HepG2 (cell line): ENCODE results near the gene C13orf42. TPM values are rescaled to one million over a fixed set of nuclear protein-coding genes. Genes with fewer than 3 reads are reported as not detected.

Source experiments
- ATAC-seq: fragments of 200-7000 bp; cut with Tn5 transposase; 3 replicates; pipeline ENCODE4 v1.9.1; 2020; ENCODE audit warnings: mild to moderate bottlenecking, moderate library complexity
- BruUV-seq: library from RNA; stranded (reverse); fragments of 400-500 nt; replicated peaks from 2 replicates; lab custom pipeline; 2021; lab: Mats Ljungman, UMichigan
- CTCF ChIA-PET: fragments of 300-600 bp; formaldehyde crosslinking; extraction: SDS; loops from one replicate; lab custom pipeline; 2021; ENCODE audit warnings: low total read pairs, inconsistent platforms, low intra/inter-chr PET ratio; lab: Yijun Ruan, JAX
- POLR2A ChIA-PET: fragments of 350-600 bp; sonication (Branson Sonifier 250); formaldehyde crosslinking; loops from one replicate; lab custom pipeline; 2020; ENCODE audit warnings: antibody characterized with exemption, inconsistent platforms; lab: Yijun Ruan, JAX
- DNase-seq: peaks from one replicate; pipeline ENCODE4 v3.0.0-alpha.2; 2015; ENCODE audit warnings: low spot score
- FAIRE-seq: peaks from 3 replicates; lab custom pipeline; 2011; peaks lifted over from hg19 to GRCh38; lab: Jason Lieb, UNC
- H2AFZ ChIP-seq: one replicate; pipeline ENCODE4 v1.6.1; 2011; ENCODE audit warnings: low read length, inconsistent platforms
- H3K27ac ChIP-seq: fragments of 300-600 bp; 3 replicates; pipeline ENCODE4 v1.8.0; 2011; ENCODE audit warnings: mixed run types, mild to moderate bottlenecking, mixed read lengths, low read length, inconsistent platforms; ENCODE audit not compliant: insufficient read depth; ENCODE audit errors: extremely low read length
- H3K27me3 ChIP-seq, 2 experiments: fragments of 200-600 bp in 1 of 2; 2 replicates in 1 of 2; 3 replicates in 1 of 2; pipeline versions ENCODE4 v1.6.0 to v1.8.0; 2011; ENCODE audit warnings: low read length in 2 of 2, mild to moderate bottlenecking in 2 of 2, moderate library complexity in 2 of 2, inconsistent platforms in 1 of 2; ENCODE audit not compliant: insufficient read depth in 2 of 2, control insufficient read depth in 1 of 2
- H3K36me3 ChIP-seq, 2 experiments: fragments of 200-600 bp in 1 of 2; replicated peaks in 1 of 2; 2 replicates in 1 of 2; 3 replicates in 1 of 2; pipeline versions ENCODE4 v1.5.1 to v1.8.0; 2011; ENCODE audit warnings: low read length in 2 of 2, inconsistent platforms in 1 of 2; ENCODE audit not compliant: insufficient read depth in 2 of 2, control insufficient read depth in 1 of 2
- H3K4me1 ChIP-seq: 2 replicates; pipeline ENCODE4 v1.5.1; 2012; ENCODE audit warnings: low read length, inconsistent platforms; ENCODE audit not compliant: insufficient read depth
- H3K4me2 ChIP-seq: 2 replicates; pipeline ENCODE4 v1.6.0; 2011; ENCODE audit warnings: low read depth, low read length, inconsistent platforms
- H3K4me3 ChIP-seq, 3 experiments: fragments of 200-600 bp in 1 of 3; sonication (generic), shearing (Covaris generic) in 1 of 3; replicated peaks in 1 of 3; 2 replicates each; pipeline ENCODE4 v1.5.1; 2011 to 2016; ENCODE audit warnings: low read length in 3 of 3, inconsistent platforms in 2 of 3, low read depth in 2 of 3, mild to moderate bottlenecking in 2 of 3, control low read depth in 1 of 3, mixed read lengths in 1 of 3; ENCODE audit not compliant: insufficient read depth in 1 of 3
- H3K79me2 ChIP-seq: one replicate; pipeline ENCODE4 v1.6.1; 2011; ENCODE audit warnings: low read length, inconsistent platforms; ENCODE audit not compliant: insufficient read depth
- H3K9ac ChIP-seq: 2 replicates; pipeline ENCODE4 v1.6.0; 2011; ENCODE audit warnings: mild to moderate bottlenecking, low read depth, low read length, inconsistent platforms; ENCODE audit not compliant: insufficient read depth
- H3K9me3 ChIP-seq: 2 replicates; pipeline ENCODE4 v1.5.1; 2012; ENCODE audit warnings: mild to moderate bottlenecking, low read length
- H4K20me1 ChIP-seq: 2 replicates; pipeline ENCODE4 v1.6.0; 2011; ENCODE audit warnings: inconsistent platforms, mild to moderate bottlenecking, low read length, moderate library complexity; ENCODE audit not compliant: insufficient read depth
- MNT ChIP-seq: fragments of 450-650 bp; IDR thresholded peaks from 2 replicates; pipeline ENCODE4 v1.6.1; 2016
- MTERF4 ChIP-seq: sonication (generic); formaldehyde crosslinking; IDR thresholded peaks from 2 replicates; pipeline ENCODE4 v1.8.0; 2023; ENCODE audit warnings: mild to moderate bottlenecking, missing genetic modification reagents
- NFIC ChIP-seq: IDR thresholded peaks from 2 replicates; pipeline ENCODE4 v1.6.1; 2012; ENCODE audit warnings: mild to moderate bottlenecking, low read length, inconsistent platforms
- SP2 ChIP-seq: sonication (generic); formaldehyde crosslinking; IDR thresholded peaks from 2 replicates; pipeline ENCODE4 v1.5.1; 2020; ENCODE audit warnings: mild to moderate bottlenecking, missing genetic modification reagents
- SPEN ChIP-seq: sonication (generic); formaldehyde crosslinking; IDR thresholded peaks from 2 replicates; pipeline ENCODE4 v1.5.1; 2020; ENCODE audit warnings: low read depth, mild to moderate bottlenecking, missing genetic modification reagents
- ZEB1 ChIP-seq: IDR thresholded peaks from 2 replicates; pipeline ENCODE4 v1.6.1; 2012; ENCODE audit warnings: mild to moderate bottlenecking, low read depth, inconsistent platforms; ENCODE audit not compliant: insufficient replicate concordance
- ZNF101 ChIP-seq: sonication (generic); formaldehyde crosslinking; IDR thresholded peaks from 2 replicates; pipeline ENCODE4 v1.4.0; 2020; ENCODE audit warnings: mild to moderate bottlenecking, low read depth, missing genetic modification reagents, borderline replicate concordance
- ZNF280D ChIP-seq: sonication (generic); formaldehyde crosslinking; IDR thresholded peaks from 2 replicates; pipeline ENCODE4 v1.5.1; 2020; ENCODE audit warnings: mild to moderate bottlenecking, missing genetic modification reagents
- ZNF282 ChIP-seq: fragments of 450-650 bp; IDR thresholded peaks from 2 replicates; pipeline ENCODE4 v1.6.1; 2018; ENCODE audit not compliant: partially characterized antibody
- WGBS: methylation state at CpG from one replicate; pipeline ENCODE4 v1.1.6; 2017; ENCODE audit warnings: low lambda C conversion rate; 5-methylcytosine and 5-hydroxymethylcytosine counted together
- in situ Hi-C: cut with HindIII; loops from 2 replicates; pipeline ENCODE4 v1.10.0; 2017; ENCODE audit warnings: low pct_unique_long_range_greater_than_20kb; ENCODE audit not compliant: extremely low pct_ligation_motif_present
- intact Hi-C: fragments of 100-400 bp; cut with micrococcal nuclease; formaldehyde crosslinking; loops from one replicate; pipeline ENCODE4 v1.10.0; 2022; ENCODE audit not compliant: unreplicated experiment
- polyA plus RNA-seq, 8 experiments: library from polyadenylated mRNA; depleted of rRNA in 3 of 8; stranded (reverse) in 7 of 8; unstranded in 1 of 8; fragments of >200 nt; fragmentation: Illumina TruSeq in 4 of 8; extraction: Trizol in 4 of 8; gene quantifications; 2 replicates each; pipeline versions ENCODE4 v1.2.1 to v1.2.3, GENCODE V29; 2011 to 2016; ENCODE audit warnings: low read depth in 4 of 8, missing spikeins in 1 of 8, mixed read lengths in 1 of 8; ENCODE audit not compliant: insufficient read depth in 1 of 8
- total RNA-seq, 5 experiments: library from RNA; depleted of rRNA; stranded (reverse); fragments of >200 nt; fragmentation: Illumina TruSeq; extraction: Trizol; gene quantifications; 2 replicates each; pipeline ENCODE4 v1.2.3, GENCODE V29; 2016; ENCODE audit warnings: low read depth in 1 of 5
- TF ChIP-seq, protein P1 (sequence below): sonication (generic); formaldehyde crosslinking; IDR thresholded peaks from 2 replicates; pipeline ENCODE4 v1.4.0; 2020; ENCODE audit warnings: missing genetic modification reagents

Gene C13orf42
- total and polyA plus RNA-seq, 2 of the 13 experiments (the other 11 are each of a cell fraction or from before 2014, with no cell fraction given): not detected

DNA sequence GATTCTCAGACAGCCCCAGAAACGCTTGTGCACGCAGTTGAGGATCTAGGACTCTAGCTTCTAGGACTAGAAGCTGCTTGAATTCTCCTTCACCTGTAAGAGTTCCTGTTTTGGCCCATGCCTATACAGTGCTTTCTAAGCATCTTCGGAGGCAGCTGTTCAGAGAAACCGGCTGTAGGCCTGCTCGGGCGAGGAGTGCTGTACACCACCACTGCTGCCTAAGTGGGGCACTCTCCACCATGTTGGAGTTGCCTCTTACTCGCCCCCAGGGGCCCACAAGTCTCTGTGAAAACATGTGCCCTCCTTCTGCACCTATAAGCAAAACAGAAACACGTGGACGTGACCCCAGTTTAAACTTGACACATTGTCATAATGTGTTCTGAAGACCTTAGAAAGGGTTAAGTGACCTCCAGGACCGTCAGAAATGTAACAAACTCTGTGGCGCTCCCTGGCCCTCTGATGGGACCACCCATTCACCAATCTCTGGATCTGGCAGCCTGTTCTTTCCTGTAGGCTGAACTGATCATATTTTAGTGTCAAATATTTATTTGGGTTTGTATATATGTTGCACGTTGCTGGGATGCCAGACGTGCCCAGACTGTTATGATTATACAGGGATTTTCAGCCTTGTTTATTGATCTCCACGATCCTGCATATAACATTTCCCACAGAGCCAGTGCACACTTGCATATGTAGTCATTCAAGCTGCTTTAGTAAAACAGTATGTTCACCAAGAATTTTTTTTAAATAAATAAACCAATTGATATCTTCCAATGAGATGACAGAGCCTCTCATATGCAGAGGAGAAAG is 60.8 kb downstream of the C13orf42 start:
- in situ Hi-C loops: loop anchor here (25.0 kb wide), 2 partner anchors 1063 to 1388 kb away; partner anchors contain the start of gene TRIM13
- Histone ChIP-seq H4K20me1 (no peaks in the 10 kb centered on the region), H3K9me3 (no peaks in the 10 kb centered on the region), H3K4me2 (no peak overlapping the region), H2AFZ (no peak overlapping the region), H3K4me1 (no peaks in the 10 kb centered on the region), H3K27me3 (peaks cover 1 to 6% of the 10 kb centered on the region in 2 experiments; a peak in 2 of 5 replicates), H3K4me3 (no peak overlapping the region), H3K79me2 (no peaks in the 10 kb centered on the region), H3K27ac (no peak overlapping the region), H3K36me3 (no peaks in the 10 kb centered on the region), H3K9ac (no peak overlapping the region)
- TF ChIP-seq SPEN (CRISPR knock-in tag) (no peak), MTERF4 (no peak), MNT (peak; percentile 62; the same call in 1 of the 2 replicates), ZNF282 (no peak)
- DNase-seq (no peak), FAIRE-seq (no peak), ATAC-seq (no peak)
- WGBS: 24% methylated on average over 12 of the region's 14 CpGs
- intact Hi-C loops: no loop called here
- ChIA-PET CTCF (no interaction called here), POLR2A (no interaction called here)
- BruUV-seq: no TSS peak

- H3K36me3 ChIP-seq: no peaks in the 10 kb centered on the region
- no peak overlapping the region for H3K4me2 ChIP-seq
- H2AFZ ChIP-seq: no peak overlapping the region
- H3K4me1 ChIP-seq: no peaks in the 10 kb centered on the region
- in situ Hi-C loops (no loop called here), intact Hi-C loops (no loop called here)
- POLR2A ChIA-PET: no interaction called here
- no peak overlapping the region for H3K9ac ChIP-seq
- ATAC-seq (no peak), DNase-seq (no peak), FAIRE-seq (no peak)
- no TSS peak for BruUV-seq
- H3K27me3 ChIP-seq: peaks cover 3 to 6% of the 10 kb centered on the region in 2 experiments; a peak in 2 of 5 replicates
- H3K27ac ChIP-seq: no peak overlapping the region
- no peaks in the 10 kb centered on the region for H4K20me1 ChIP-seq
- CTCF ChIA-PET: no interaction called here
- H3K9me3 ChIP-seq: no peaks in the 10 kb centered on the region
- H3K79me2 ChIP-seq: no peaks in the 10 kb centered on the region
- H3K4me3 ChIP-seq: no peak overlapping the region
- TF ChIP-seq ZEB1 (no peak), ZNF280D (CRISPR knock-in tag) (no peak), ZNF101 (CRISPR knock-in tag) (no peak), NFIC (no peak), SP2 (CRISPR knock-in tag) (no peak)
- TF ChIP-seq, protein P1, sequence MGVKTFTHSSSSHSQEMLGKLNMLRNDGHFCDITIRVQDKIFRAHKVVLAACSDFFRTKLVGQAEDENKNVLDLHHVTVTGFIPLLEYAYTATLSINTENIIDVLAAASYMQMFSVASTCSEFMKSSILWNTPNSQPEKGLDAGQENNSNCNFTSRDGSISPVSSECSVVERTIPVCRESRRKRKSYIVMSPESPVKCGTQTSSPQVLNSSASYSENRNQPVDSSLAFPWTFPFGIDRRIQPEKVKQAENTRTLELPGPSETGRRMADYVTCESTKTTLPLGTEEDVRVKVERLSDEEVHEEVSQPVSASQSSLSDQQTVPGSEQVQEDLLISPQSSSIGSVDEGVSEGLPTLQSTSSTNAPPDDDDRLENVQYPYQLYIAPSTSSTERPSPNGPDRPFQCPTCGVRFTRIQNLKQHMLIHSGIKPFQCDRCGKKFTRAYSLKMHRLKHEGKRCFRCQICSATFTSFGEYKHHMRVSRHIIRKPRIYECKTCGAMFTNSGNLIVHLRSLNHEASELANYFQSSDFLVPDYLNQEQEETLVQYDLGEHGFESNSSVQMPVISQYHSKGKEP: no peak
Observed at GRCh38 chr13:51048616-51049015, 62.5 kb downstream of the C13orf42 start.
